Glomerular visceral epithelial cell (primary cell): Measurements from ENCODE around the gene UBTD2.
"Not testable (repeated sequence)": the region's sequence is repeated elsewhere in the genome, so short reads cannot be mapped to it uniquely, and the experiment has no call there.

Experiments
- DNase-seq: peaks from one replicate; pipeline ENCODE4 v3.0.0-alpha.2; 2016; ENCODE audit errors: extremely low spot score

UBTD2 gene

GRCh38 chr5:172251419-172251818 lies 32.1 kb downstream of the UBTD2 start:
- DNase-seq: no peak

DNA sequence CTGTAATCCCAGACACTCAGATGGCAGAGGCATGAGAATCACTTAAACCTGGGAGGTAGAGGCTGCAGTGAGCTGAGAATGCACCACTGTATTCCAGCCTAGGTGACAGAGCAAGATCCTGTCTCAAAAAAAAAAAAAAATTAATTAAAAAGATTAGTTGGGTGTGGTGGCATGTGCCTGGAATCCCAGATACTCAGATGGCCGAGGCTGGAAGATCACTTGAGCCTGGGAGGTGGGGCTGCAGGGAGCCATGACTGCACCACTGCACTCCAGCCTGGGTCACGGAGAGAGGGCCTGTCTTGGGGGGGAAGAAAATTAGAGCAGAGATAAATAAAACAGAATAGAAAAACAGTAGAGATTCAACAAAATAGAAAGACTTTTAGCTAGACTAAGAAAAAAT lies 34.9 kb downstream of the UBTD2 start:
- DNase-seq: no peak

- no peak for DNase-seq
Observed at GRCh38 chr5:172245703-172246125, 37.9 kb downstream of the UBTD2 start.

- DNase-seq: no peak
Observed at GRCh38 chr5:172245046-172245445, 38.5 kb downstream of the UBTD2 start.

DNA sequence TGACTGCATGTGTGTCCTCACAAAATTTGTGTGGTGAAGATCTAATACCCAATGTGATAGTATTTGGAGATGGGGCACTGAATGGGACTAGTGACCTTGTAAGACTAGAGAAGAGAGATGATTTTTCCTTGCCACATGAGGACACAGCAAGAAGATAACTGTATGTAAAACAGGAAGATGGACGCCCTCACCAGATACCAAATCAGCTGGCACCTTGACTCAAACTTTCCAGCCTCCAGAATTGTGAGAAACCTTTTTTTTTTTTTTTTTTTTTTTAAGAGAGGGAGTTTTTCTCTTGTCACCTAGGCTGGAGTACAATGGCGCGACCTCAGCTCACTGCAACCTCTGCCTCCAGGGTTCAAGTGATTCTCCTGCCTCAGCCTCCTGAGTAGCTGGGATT lies 40.3 kb downstream of the UBTD2 start:
- no peak for DNase-seq

DNA sequence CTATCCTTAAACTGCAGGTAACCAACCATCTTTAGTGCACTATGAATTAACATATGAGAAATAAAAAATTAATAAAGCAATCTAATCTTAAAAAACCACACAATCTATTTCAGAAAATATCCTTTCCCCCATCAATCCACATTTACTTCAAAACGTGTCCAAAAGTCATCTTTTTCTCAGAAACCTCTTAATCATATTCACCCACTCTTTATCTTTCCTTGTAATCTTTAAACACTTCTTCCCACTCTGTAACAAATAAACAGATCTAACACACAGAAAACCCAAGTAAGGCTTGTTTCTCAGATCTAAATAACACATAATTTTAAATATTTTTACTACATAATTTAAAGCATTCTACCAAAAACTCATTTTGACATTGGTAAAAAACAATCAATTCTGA lies 45.2 kb downstream of the UBTD2 start:
- no peak for DNase-seq

- peak; percentile 7 for DNase-seq
Observed at GRCh38 chr5:172235827-172236736, 47.5 kb downstream of the UBTD2 start.

- no peak for DNase-seq
Observed at GRCh38 chr5:172235132-172235780, 48.3 kb downstream of the UBTD2 start.

DNA sequence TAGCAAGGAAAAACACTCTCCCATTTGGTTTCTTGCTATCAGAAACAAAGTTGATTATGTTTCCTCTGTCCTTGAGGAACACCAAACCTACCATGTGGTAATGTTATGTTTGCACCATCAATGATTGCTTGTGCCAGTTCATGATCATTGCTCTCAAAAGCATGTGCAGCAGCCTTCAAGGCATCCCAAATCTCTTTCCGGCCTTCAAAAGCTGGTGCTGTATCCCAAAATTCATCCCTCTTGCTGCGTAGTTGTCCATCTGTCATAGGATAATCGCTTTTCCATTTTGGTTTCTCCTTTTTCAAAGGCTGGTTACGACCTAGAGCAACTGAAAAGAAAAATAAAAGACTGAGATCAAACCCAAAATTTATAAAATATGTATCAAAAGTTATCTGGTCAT lies 49.5 kb downstream of the UBTD2 start:
- no peak for DNase-seq

GRCh38 chr5:172229904-172230303 lies 53.7 kb downstream of the UBTD2 start:
- no peak for DNase-seq

DNA sequence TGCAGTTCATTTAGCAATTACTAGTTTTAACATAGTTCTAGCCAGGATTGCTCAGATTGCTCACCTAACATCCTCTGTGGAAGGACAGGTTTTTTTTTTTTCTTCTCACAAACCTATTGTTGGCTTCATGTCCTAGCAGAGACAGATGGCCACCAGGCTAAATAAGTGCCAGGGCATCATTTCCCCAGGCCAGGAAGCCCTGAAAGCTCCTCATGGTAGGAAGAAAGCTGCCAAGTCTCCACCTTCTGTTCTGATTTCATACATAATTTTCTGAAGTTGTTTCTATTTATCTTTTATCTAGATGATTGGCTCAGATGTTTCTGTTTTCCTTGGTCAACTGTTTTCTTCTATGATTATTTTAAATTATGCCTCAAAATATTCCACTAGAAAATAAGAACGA lies 58.6 kb downstream of the UBTD2 start:
- DNase-seq: no peak

DNA sequence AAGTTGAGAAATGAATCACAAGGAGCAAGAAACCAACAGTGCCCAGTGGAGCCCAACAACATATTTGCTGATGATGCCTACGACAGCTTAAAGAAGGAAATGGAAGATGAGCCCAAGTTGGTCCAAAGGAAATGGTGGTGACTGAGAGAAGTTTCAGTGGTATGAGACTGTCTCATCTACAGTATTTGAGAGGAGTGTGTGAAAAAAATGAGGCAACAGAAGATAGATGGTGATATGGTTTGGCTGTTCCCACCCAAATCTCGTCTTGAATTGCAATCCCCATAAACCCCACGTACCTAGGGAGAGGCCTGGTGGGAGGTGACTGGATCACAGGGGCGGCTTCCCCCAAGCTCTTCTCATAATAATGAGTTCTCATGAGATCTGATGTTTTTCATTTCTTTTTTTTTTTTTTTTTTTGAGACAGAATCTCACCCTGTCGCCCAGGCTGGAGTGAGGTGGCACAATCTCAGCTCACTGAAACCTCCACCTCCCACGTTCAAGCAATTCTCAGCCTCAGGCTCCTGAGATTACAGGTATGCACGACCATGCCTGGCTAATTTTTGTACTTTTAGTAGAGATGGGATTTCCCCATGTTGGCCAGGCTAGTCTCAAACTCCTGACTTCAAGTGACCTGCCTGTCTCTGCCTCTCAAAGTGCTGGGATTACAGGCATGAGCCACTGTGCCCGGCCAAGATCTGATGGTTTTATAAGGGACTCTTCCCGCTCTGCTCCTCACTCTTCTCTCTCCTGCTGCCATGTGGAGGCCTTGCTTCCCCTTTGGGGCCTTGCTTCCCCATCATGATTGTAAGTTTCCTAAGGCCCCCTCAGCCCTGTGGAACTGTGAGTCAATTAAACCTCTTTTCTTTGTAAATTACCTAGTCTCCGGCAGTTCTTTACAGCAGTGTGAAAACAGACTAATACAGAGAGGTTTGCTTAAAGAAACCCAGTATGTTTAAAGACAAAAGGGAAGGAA lies 59.4 kb downstream of the UBTD2 start:
- DNase-seq: no peak

DNA sequence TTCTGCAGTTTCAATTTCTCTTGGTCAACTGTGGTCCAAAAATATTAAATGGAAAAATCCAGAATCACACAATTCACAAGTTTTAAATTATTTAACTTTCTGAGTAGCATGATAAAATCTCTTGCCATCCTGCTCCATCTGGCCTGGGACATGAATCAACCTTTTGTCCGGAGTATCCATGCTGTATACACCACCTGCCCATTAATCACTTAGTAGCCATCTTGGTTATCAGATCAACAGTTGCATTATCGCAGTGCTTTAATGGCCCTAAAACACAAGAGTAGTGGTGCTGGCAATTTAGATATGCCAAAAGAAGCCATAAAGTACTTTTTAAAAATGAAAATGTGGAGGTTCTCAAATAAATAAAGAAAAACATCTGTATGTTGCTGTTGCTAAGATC lies 64.3 kb downstream of the UBTD2 start:
- no peak for DNase-seq

DNA sequence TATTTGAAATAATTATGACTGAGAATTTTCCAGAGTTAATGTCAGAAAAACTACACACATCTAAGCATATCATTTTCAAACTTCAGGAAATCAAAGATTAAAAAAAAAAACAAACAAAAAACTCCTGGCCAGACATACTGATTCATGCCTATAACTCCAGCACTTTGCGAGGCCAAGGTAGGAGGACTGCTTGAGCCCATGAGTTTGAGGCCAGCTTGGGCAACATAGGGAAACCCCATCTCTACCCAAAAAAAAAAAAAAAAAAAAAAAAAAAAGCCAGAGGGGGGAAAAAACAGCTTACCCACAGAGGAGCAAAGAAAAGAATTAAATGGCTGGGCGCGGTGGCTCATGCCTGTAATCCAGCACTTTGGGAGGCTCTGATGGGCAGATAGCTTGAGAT lies 67.2 kb downstream of the UBTD2 start:
- no peak for DNase-seq

DNA sequence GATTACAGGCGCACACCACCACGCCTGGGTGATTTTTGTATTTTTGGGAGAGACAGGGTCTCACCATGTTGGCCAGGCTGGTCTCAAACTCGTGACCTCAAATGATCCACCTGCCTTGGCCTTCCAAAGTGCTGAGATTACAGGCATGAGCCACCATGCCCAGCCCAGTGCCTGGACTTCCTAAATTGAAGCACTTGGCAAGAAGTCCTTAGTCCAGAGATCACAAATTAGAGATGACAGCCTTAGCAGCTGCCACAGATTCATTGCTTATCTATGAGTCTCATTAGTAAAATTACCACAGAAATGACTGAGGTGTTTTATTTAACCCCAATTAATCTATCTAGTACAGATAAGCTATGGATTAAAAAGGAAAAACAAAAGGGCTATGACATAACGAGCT lies 70.4 kb downstream of the UBTD2 start:
- no peak for DNase-seq

GRCh38 chr5:172211676-172212075 lies 71.9 kb downstream of the UBTD2 start:
- DNase-seq: no peak

- DNase-seq: no peak
Observed at GRCh38 chr5:172209714-172210113, 73.8 kb downstream of the UBTD2 start.

DNA sequence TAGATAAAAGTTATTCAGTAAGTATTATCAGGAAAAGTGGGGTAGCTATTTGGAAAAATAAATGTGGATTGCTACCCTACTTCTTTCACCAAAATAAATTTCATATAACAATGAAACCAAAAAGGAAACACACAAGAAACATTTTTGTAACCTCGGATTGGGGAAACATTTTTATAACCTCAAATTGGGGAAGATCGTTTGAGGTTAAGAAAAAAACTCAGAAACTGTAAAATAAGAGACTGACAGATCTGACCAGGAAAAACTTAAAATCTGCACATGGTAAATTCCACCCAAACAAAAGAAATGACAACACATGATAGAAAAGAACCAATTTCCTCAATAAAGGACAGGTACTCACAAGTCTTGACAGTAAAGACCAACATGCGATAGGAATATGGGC lies 76.1 kb downstream of the UBTD2 start:
- DNase-seq: no peak

DNA sequence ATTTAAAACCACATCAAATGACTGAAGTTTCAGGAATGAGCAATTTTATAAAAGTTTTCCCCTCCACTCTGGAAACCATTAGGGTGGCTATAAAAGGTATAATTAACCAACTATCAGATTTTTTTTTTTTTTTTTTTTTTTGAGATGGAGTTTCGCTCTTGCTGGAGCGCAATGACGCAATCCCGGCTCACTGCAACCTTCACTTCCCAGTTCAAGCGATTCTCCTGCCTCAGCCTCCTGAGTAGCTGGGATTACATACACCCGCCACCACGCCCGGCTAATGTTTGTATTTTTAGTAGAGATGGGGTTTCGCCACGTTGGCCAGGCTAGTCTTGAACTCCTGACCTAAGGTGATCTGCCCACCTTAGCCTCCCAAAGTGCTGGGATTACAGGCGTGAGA lies 77.6 kb downstream of the UBTD2 start:
- not testable (repeated sequence) for DNase-seq

DNA sequence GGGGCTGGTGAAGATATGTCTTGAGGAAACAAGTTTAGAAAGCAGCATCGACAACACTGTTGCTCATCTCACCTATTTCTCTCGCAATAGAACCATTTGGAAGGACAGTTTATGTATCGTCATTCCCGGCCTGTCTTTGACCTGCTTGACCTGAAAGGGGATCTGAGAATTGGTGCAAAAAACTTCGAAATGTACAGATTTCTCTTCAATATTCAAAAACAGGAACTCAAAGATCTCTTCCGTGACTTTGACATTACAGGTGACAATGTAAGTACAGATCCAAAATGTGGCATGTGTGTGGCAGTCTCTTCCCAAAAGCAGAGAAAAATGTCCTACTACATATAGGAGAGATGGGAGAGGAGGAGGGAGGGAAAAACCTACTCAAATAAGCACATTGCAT lies 83.1 kb downstream of the UBTD2 start:
- DNase-seq: no peak

GRCh38 chr5:172199446-172199845 lies 84.1 kb downstream of the UBTD2 start:
- DNase-seq: no peak

GRCh38 chr5:172197775-172198174 lies 85.8 kb downstream of the UBTD2 start:
- not testable (repeated sequence) for DNase-seq
